Cerebellar cortex (tissue), 1 donor: Measurements from ENCODE around the gene GCN1.
A peak's percentile ranks its signal among the peaks of the same experiment; 100 is the strongest.

Experiments used
- DNase-seq: peaks from one replicate; pipeline ENCODE4 v3.0.0-alpha.2; 2015; ENCODE audit warnings: low spot score

GCN1 gene

GRCh38 chr12:120091371-120092090, 103.0 kb downstream of the GCN1 start:
- no peak for DNase-seq

DNA sequence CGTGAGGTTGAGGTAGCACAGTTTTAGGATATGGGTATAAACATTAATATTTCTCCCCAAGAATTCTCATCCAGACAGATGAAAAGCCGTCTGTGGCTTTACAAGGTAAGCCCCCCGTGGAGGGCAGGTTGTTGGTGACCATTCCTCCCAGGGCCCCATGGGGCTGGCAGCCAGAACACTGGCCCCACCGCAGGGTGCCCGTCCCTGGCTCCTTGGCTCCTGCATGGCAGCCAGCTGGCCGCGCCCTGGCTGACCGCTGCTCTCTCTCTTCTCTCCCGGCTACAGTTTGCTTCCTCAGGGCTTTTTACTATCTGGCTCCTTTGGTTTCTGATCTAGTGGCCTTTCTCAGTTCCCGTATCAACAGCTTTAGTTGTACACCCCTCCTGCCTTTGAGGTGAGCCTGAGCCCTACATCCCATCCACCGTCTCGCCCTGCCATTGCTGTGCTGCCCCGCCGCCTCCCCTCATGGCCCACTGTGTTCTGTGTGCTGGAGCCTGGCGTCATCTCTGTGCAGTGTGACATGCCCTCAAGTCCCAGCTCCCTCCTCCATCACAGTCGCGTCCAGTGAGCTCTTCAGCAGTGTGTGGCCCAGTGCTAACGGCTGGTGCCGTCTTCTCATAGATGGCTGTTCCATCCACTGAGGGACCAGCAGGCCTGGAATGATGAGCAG, 103.8 kb downstream of the GCN1 start:
- DNase-seq: no peak

DNA sequence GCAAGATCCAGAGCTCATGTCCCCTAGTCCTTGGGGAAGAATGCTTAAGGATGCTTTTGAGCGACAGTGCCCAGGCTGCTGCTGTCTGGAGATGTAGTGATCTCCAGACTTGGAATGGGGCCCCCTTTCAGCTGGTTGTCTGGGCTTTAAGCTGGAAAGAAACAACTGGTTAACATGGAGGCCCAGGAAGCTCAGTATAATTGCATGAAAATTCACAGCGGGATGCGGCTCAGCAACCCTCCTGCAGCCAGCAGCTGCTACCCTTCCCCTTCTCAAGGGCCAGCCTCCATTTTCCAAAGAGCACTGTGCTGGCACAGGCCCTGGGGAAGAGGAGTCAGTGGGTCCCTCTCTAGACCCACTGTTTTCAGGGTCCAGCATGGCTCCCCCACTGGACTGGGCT, 104.3 kb downstream of the GCN1 start:
- DNase-seq: no peak

GRCh38 chr12:120089796-120090195, 104.7 kb downstream of the GCN1 start:
- no peak for DNase-seq

GRCh38 chr12:120089105-120089504, 105.4 kb downstream of the GCN1 start:
- no peak for DNase-seq

DNA sequence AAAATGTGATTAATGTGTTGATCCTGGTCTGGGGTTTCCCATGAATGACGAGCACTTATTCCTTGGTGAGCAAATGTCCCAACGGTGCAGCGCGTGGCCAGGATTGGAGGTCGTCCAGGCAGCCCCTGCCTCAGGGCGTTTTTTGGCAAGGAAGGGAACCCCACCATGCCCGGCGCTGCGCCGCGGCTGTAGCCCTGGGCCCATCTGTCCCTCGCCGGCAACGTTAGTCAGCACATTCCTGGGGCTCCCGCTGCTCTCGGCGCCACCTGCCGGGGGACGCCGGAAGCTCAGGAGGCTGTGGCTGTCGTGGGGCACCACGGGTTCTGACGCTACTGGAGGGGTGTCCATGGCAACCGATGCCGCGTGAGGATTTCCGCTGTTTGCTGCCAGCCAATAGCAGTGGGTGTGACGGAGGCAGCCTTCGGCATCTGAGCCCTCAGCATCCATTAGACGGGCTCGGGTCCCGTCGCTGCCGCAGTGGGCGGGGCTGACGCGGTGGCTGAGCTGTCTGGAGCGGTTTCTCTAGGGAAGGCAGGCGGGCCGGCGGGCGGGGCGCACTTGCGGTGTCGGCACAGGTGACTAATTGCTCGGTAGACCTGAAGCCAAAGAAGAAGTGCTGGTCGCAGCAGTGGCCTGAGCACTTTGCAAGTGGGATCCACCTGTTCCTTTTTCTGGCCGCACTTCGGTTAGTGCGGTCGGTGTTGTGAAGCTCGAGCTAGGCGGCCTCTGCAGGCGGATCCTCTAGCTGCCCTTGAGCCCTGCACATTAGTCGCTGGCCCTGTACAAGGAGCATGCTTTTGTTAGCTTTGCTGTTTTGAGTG, 107.5 kb downstream of the GCN1 start:
- DNase-seq: peak; percentile 99

DNA sequence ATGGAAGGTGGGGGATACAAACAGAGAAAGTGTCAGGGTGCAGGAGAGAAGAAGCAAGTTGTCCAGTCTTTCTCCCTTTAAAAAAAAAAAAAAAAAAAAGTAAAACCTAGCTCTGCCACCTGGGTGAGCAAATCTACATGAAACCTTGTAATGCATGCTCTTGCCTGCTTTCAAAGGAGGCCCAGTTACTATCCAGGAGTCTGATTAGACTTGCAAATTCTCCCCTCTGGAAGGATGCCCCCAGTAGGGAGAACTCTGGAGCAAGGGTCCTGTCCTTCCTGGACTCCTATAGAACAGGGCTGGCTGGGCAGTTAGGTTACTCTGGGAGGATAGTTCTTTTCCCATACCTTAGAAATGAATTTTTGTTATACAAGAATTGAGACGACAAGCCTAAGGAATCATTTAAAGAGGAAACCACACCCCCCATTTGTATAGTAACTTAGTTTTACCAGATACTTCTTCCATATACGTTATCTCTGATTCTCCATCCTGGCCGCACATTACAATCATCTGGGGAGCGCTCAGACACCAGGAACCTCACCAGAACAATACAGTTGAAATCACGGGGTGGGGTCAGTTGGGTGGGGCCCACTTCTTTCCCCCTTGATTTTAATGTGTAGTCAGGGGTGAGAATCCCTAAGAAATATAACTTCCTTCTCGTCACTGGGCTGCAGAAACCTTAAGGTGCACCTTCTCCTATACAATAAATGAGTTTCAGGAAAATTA, 108.4 kb downstream of the GCN1 start:
- DNase-seq: no peak

- no peak for DNase-seq
These were observed 112.9 kb downstream of the GCN1 start for GRCh38 chr12:120081641-120082040.

DNA sequence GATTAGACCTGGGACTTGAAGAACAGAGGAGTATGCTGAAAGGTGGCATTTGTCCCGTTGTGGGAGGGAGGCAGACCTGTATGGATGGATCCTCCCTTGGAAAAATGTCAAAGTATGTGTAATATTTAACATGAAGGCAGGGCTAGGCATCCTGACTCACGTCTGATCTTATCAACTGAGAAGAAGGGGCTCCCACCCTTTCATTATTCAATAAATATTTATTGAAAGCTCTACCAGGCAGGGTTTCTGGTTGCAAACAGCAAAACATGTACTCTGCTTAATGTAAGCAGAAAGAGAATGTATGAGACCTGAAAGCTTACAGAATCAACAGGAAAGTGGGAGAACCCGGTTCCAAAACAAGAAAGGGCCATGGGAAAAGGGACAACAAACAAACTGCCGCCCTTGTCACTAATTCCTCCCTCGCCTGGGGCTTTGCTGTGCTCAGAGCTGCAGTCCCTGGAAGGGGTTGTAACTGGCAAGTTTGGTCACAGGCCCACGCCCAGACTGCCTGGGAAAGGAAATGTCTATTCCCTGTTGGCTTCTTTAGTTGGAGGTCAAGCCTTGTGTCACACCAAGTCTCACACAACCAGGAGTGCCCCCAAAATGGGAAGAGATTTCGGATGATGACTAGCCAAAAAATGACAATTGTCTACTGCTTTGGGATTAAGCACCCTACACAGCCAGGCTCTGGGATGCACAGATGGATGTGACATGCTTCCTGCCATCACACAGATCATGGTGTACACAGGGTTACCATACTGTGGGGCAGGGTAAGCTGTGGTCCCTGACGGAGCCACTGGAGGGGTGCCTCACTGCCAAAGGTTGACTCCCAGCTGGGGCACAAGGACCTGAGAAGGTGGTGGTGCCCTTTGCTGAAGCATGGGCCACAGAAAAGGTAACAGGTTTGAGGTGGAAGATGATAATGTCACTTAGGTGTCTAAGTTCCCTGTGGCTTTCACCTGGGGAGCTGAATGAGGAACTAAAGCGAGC, 114.8 kb downstream of the GCN1 start:
- DNase-seq: no peak

GRCh38 chr12:120078868-120079267, 115.6 kb downstream of the GCN1 start:
- no peak for DNase-seq

- DNase-seq: no peak
These were observed 117.3 kb downstream of the GCN1 start for GRCh38 chr12:120077260-120077659.
